ENCODE data around the gene SRSF3. TPM values are rescaled to one million over a fixed set of nuclear protein-coding genes. Genes with fewer than 3 reads are reported as not detected.

Gene SRSF3
- total RNA-seq, 1 experiment from 2014 or later, result 297 TPM

- Histone ChIP-seq H4K20me1 (ENCODE audit: low read length) (no peaks in the 10 kb centered on the region), H3K9ac (ENCODE audit: low read length) (no peak overlapping the region), H3K4me2 (ENCODE audit: low read length) (peak overlapping the region; percentile 90), H2AFZ (ENCODE audit: low read length) (peak overlapping the region; percentile 99), H3K4me1 (ENCODE audit: insufficient read depth, low read length) (peaks cover 29% of the 10 kb centered on the region), H3K79me2 (ENCODE audit: low read length) (peaks cover 44% of the 10 kb centered on the region), H3F3A (ENCODE audit: low read length, unreplicated experiment) (no peaks in the 10 kb centered on the region), H3K36me3 (ENCODE audit: low read depth, low read length) (no peaks in the 10 kb centered on the region), H3K4me3 (ENCODE audit: low read length) (peak overlapping the region; percentile 94), H3K9me2 (replicated peaks; ENCODE audit: low read length) (no peaks in the 10 kb centered on the region), H3K9me3 (ENCODE audit: low read length) (no peaks in the 10 kb centered on the region), H3K27ac (ENCODE audit: low read length) (no peak overlapping the region), H3K27me3 (ENCODE audit: low read length) (no peaks in the 10 kb centered on the region)
- intact Hi-C loops (cut with micrococcal nuclease), result loop anchor here (2.0 kb wide), 2 partner anchors 29 to 47 kb away; partner anchors contain the start of gene SRSF3
- ATAC-seq (no peak), DNase-seq (no peak)
- TF ChIP-seq CTCF (conservative IDR thresholded peaks at IDR 0.05; ENCODE audit: low read depth, low read length), result no peak
- TF ChIP-seq EZH2 (IDR thresholded peaks at IDR 0.05; ENCODE audit: low read length, unreplicated experiment), result no peak
- TF ChIP-seq EZH2phosphoT487 (IDR thresholded peaks at IDR 0.05; ENCODE audit: borderline replicate concordance, low read length), result no peak
- ChIA-PET CTCF (no interaction called here), POLR2A (ENCODE audit: unreplicated experiment) (no interaction called here)
- BruUV-seq (replicated peaks), result TSS peak; percentile 85
Measured at GRCh38 chr6:36547646-36548400, 46.3 kb upstream of the SRSF3 start.

GRCh38 chr6:36548401-36548743 lies 45.8 kb upstream of the SRSF3 start:
- ChIA-PET CTCF (no interaction called here), POLR2A (ENCODE audit: unreplicated experiment) (no interaction called here)
- ATAC-seq (no peak), DNase-seq (no peak)
- Histone ChIP-seq H4K20me1 (ENCODE audit: low read length) (no peaks in the 10 kb centered on the region), H2AFZ (ENCODE audit: low read length) (peak overlapping the region; percentile 99; the same call in 1 of the 2 replicates), H3K36me3 (ENCODE audit: low read depth, low read length) (no peaks in the 10 kb centered on the region), H3K79me2 (ENCODE audit: low read length) (peaks cover 39% of the 10 kb centered on the region), H3K9me2 (replicated peaks; ENCODE audit: low read length) (no peaks in the 10 kb centered on the region), H3K4me2 (ENCODE audit: low read length) (no peak overlapping the region), H3K4me3 (ENCODE audit: low read length) (no peak overlapping the region), H3K9me3 (ENCODE audit: low read length) (no peaks in the 10 kb centered on the region), H3K9ac (ENCODE audit: low read length) (no peak overlapping the region), H3F3A (ENCODE audit: low read length, unreplicated experiment) (no peaks in the 10 kb centered on the region), H3K27ac (ENCODE audit: low read length) (no peak overlapping the region), H3K27me3 (ENCODE audit: low read length) (no peaks in the 10 kb centered on the region), H3K4me1 (ENCODE audit: insufficient read depth, low read length) (peaks cover 29% of the 10 kb centered on the region)
- no TSS peak for BruUV-seq (replicated peaks)
- no peak for TF ChIP-seq EZH2 (IDR thresholded peaks at IDR 0.05; ENCODE audit: low read length, unreplicated experiment)
- no peak for TF ChIP-seq EZH2phosphoT487 (IDR thresholded peaks at IDR 0.05; ENCODE audit: borderline replicate concordance, low read length)
- no peak for TF ChIP-seq CTCF (conservative IDR thresholded peaks at IDR 0.05; ENCODE audit: low read depth, low read length)
- intact Hi-C loops (cut with micrococcal nuclease), result no loop called here

- POLR2A ChIA-PET (ENCODE audit: unreplicated experiment), result interaction anchor here (0.8 kb wide), 1 partner anchor 559 kb away, joined by 5 read pairs; no protein-coding TSS in a partner anchor
- Histone ChIP-seq H3K27me3 (ENCODE audit: low read length) (no peaks in the 10 kb centered on the region), H3K9me3 (ENCODE audit: low read length) (no peaks in the 10 kb centered on the region), H4K20me1 (ENCODE audit: low read length) (no peaks in the 10 kb centered on the region), H3K36me3 (ENCODE audit: low read depth, low read length) (no peaks in the 10 kb centered on the region), H2AFZ (ENCODE audit: low read length) (no peak overlapping the region), H3K79me2 (ENCODE audit: low read length) (peaks cover 17% of the 10 kb centered on the region), H3K4me1 (ENCODE audit: insufficient read depth, low read length) (peaks cover 19% of the 10 kb centered on the region), H3K4me3 (ENCODE audit: low read length) (no peak overlapping the region), H3K27ac (ENCODE audit: low read length) (no peak overlapping the region), H3K9me2 (replicated peaks; ENCODE audit: low read length) (no peaks in the 10 kb centered on the region), H3K4me2 (ENCODE audit: low read length) (no peak overlapping the region), H3F3A (ENCODE audit: low read length, unreplicated experiment) (no peaks in the 10 kb centered on the region), H3K9ac (ENCODE audit: low read length) (no peak overlapping the region)
- intact Hi-C loops (cut with micrococcal nuclease), result no loop called here
- TF ChIP-seq EZH2phosphoT487 (IDR thresholded peaks at IDR 0.05; ENCODE audit: borderline replicate concordance, low read length), result no peak
- TF ChIP-seq CTCF (conservative IDR thresholded peaks at IDR 0.05; ENCODE audit: low read depth, low read length), result no peak
- no peak for TF ChIP-seq EZH2 (IDR thresholded peaks at IDR 0.05; ENCODE audit: low read length, unreplicated experiment)
- ATAC-seq, result no peak
- CTCF ChIA-PET, result no interaction called here
- DNase-seq, result no peak
- BruUV-seq (replicated peaks), result no TSS peak
Measured at GRCh38 chr6:36550473-36551000, 43.6 kb upstream of the SRSF3 start.
